WERI-Rb-1 (cell line): ENCODE results near the gene ITPR1.

Source experiments
- DNase-seq: peaks from one replicate; pipeline ENCODE4 v3.0.0-alpha.2; 2020
- H3K27ac ChIP-seq: fragments of 250-450 bp; sonication (Bioruptor Pico); 2 replicates; pipeline ENCODE4 v1.5.1; 2020; ENCODE audit warnings: mild to moderate bottlenecking, moderate library complexity
- H3K27me3 ChIP-seq: fragments of 250-450 bp; sonication (Bioruptor Pico); 2 replicates; pipeline ENCODE4 v1.5.1; 2021; ENCODE audit warnings: mild to moderate bottlenecking, low read depth, moderate library complexity; ENCODE audit not compliant: insufficient read depth, severe bottlenecking
- H3K36me3 ChIP-seq: fragments of 250-450 bp; sonication (Bioruptor Pico); 2 replicates; pipeline ENCODE4 v1.5.1; 2020; ENCODE audit warnings: mild to moderate bottlenecking, moderate library complexity
- H3K4me3 ChIP-seq: 2 replicates; pipeline ENCODE4 v1.5.1; 2011; ENCODE audit warnings: low read depth, mild to moderate bottlenecking, control low read depth, low read length
- H3K9me3 ChIP-seq: fragments of 250-450 bp; sonication (Bioruptor Pico); 2 replicates; pipeline ENCODE4 v1.5.1; 2021; ENCODE audit warnings: mild to moderate bottlenecking, moderate library complexity; ENCODE audit not compliant: severe bottlenecking
- CTCF ChIP-seq: IDR thresholded peaks from 2 replicates; pipeline ENCODE4 v1.5.1; 2011; ENCODE audit warnings: low read depth, mild to moderate bottlenecking, control low read depth, inconsistent platforms, low read length

Gene ITPR1

GRCh38 chr3:4474683-4475490, 18.3 kb upstream of the ITPR1 start:
- no peak for DNase-seq
- Histone ChIP-seq H3K9me3 (no peaks in the 10 kb centered on the region), H3K36me3 (no peaks in the 10 kb centered on the region), H3K27me3 (no peaks in the 10 kb centered on the region), H3K27ac (no peak overlapping the region), H3K4me3 (no peak overlapping the region)
- no peak for TF ChIP-seq CTCF

GRCh38 chr3:4475804-4476203, 17.3 kb upstream of the ITPR1 start:
- DNase-seq = no peak
- H3K27ac ChIP-seq = no peak overlapping the region

GRCh38 chr3:4476496-4476895, 16.7 kb upstream of the ITPR1 start:
- no peaks in the 10 kb centered on the region for H3K27me3 ChIP-seq
- no peak for TF ChIP-seq CTCF
- no peak for DNase-seq
- no peaks in the 10 kb centered on the region for H3K36me3 ChIP-seq
- no peak overlapping the region for H3K4me3 ChIP-seq
- H3K9me3 ChIP-seq = no peaks in the 10 kb centered on the region
- H3K27ac ChIP-seq = no peak overlapping the region

More at GRCh38 chr3:4475804-4476203, 17.3 kb upstream of the ITPR1 start:
- H3K4me3 ChIP-seq = no peak overlapping the region
- no peaks in the 10 kb centered on the region for H3K36me3 ChIP-seq
- TF ChIP-seq CTCF = no peak
- H3K9me3 ChIP-seq = no peaks in the 10 kb centered on the region
- no peaks in the 10 kb centered on the region for H3K27me3 ChIP-seq

GRCh38 chr3:4478261-4478660, 14.9 kb upstream of the ITPR1 start:
- no peaks in the 10 kb centered on the region for H3K9me3 ChIP-seq
- no peak for DNase-seq

GRCh38 chr3:4491855-4492207, 1.3 kb upstream of the ITPR1 start:
- Histone ChIP-seq H3K27me3 (no peaks in the 10 kb centered on the region), H3K9me3 (no peaks in the 10 kb centered on the region), H3K4me3 (peak overlapping the region; percentile 83), H3K27ac (no peak overlapping the region), H3K36me3 (no peaks in the 10 kb centered on the region)
- TF ChIP-seq CTCF = no peak
- no peak for DNase-seq

More at GRCh38 chr3:4478261-4478660, 14.9 kb upstream of the ITPR1 start:
- TF ChIP-seq CTCF = no peak
- Histone ChIP-seq H3K36me3 (no peaks in the 10 kb centered on the region), H3K27me3 (no peaks in the 10 kb centered on the region), H3K27ac (no peak overlapping the region), H3K4me3 (no peak overlapping the region)
